HuH-7.5 (cell line): Measurements from ENCODE around the gene TPP1.

Source experiments
- DNase-seq: peaks from one replicate; pipeline ENCODE4 v3.0.0; 2011; ENCODE audit warnings: low spot score

The TPP1 gene

GRCh38 chr11:6646918-6647679, 27.9 kb upstream of the TPP1 start:
- DNase-seq, result no peak

- no peak for DNase-seq
These were observed 27.3 kb upstream of the TPP1 start for GRCh38 chr11:6646576-6646917.

- no peak for DNase-seq
These were observed 26.8 kb upstream of the TPP1 start for GRCh38 chr11:6646071-6646470.

- DNase-seq, result no peak
These were observed 23.7 kb upstream of the TPP1 start for GRCh38 chr11:6642957-6643356.

- no peak for DNase-seq
These were observed 21.9 kb upstream of the TPP1 start for GRCh38 chr11:6640985-6641701.

GRCh38 chr11:6640036-6640984, 21.1 kb upstream of the TPP1 start:
- DNase-seq, result no peak

GRCh38 chr11:6638429-6638828, 19.2 kb upstream of the TPP1 start:
- no peak for DNase-seq

GRCh38 chr11:6637871-6638270, 18.6 kb upstream of the TPP1 start:
- peak; percentile 57 for DNase-seq

- DNase-seq, result no peak
These were observed 17.3 kb upstream of the TPP1 start for GRCh38 chr11:6636480-6636879.

- DNase-seq, result peak; percentile 55
These were observed 16.1 kb upstream of the TPP1 start for GRCh38 chr11:6635082-6635932.

GRCh38 chr11:6634534-6634933, 15.3 kb upstream of the TPP1 start:
- no peak for DNase-seq

GRCh38 chr11:6633422-6634408, 14.5 kb upstream of the TPP1 start:
- no peak for DNase-seq

GRCh38 chr11:6632116-6633073, 13.2 kb upstream of the TPP1 start:
- no peak for DNase-seq

GRCh38 chr11:6631361-6631890, 12.2 kb upstream of the TPP1 start:
- no peak for DNase-seq

GRCh38 chr11:6630632-6631291, 11.5 kb upstream of the TPP1 start:
- no peak for DNase-seq

GRCh38 chr11:6629892-6630631, 10.8 kb upstream of the TPP1 start:
- no peak for DNase-seq

- DNase-seq, result no peak
These were observed 10.3 kb upstream of the TPP1 start for GRCh38 chr11:6629573-6629891.

GRCh38 chr11:6628526-6628925, 9.3 kb upstream of the TPP1 start:
- DNase-seq, result no peak
